K562 (cell line): Measurements from ENCODE around the gene HAPSTR1. TPM values are rescaled to one million over a fixed set of nuclear protein-coding genes. Genes with fewer than 3 reads are reported as not detected.

Experiments
- ATAC-seq: fragments of 200-7000 bp; cut with Tn5 transposase; 3 replicates; pipeline ENCODE4 v1.9.1; 2020; ENCODE audit warnings: moderate library complexity
- BruUV-seq: library from RNA; stranded (reverse); fragments of 400-500 nt; replicated peaks from 2 replicates; lab custom pipeline; 2021; lab: Mats Ljungman, UMichigan
- CTCF ChIA-PET: fragments of 300-600 bp; formaldehyde crosslinking; extraction: SDS; loops from one replicate; lab custom pipeline; 2021; ENCODE audit warnings: low intra/inter-chr PET ratio; lab: Yijun Ruan, JAX
- POLR2A ChIA-PET: fragments of 300-600, 350-650 bp; sonication (Branson Sonifier 250); formaldehyde crosslinking; extraction: SDS; loops from one replicate; lab custom pipeline; 2021; ENCODE audit warnings: antibody characterized with exemption, inconsistent platforms; lab: Yijun Ruan, JAX
- DNase-seq, 4 experiments: peaks; one replicate each; pipeline versions ENCODE4 v3.0.0 to v3.0.0-alpha.2; 2011 to 2018; ENCODE audit warnings: low spot score in 3 of 4, mixed read lengths in 3 of 4; ENCODE audit errors: extremely low read depth in 1 of 4
- FAIRE-seq: peaks from 2 replicates; lab custom pipeline; 2011; peaks lifted over from hg19 to GRCh38; lab: Jason Lieb, UNC
- H2AFZ ChIP-seq: 2 replicates; pipeline ENCODE4 v1.6.0; 2011; ENCODE audit warnings: low read depth, low read length, control low read depth, inconsistent platforms
- H3K27ac ChIP-seq: fragments of 200-600 bp; 3 replicates; pipeline ENCODE4 v1.8.0; 2011; ENCODE audit warnings: low read depth, mild to moderate bottlenecking, control low read depth, inconsistent platforms, low read length, moderate library complexity, mixed read lengths; ENCODE audit errors: extremely low read depth
- H3K27me3 ChIP-seq, 2 experiments: fragments of 300-600 bp in 1 of 2; 2 replicates in 1 of 2; 3 replicates in 1 of 2; pipeline versions ENCODE4 v1.6.0 to v1.8.0; 2011; ENCODE audit warnings: inconsistent platforms in 2 of 2, low read length in 2 of 2, mild to moderate bottlenecking in 1 of 2, mixed read lengths in 1 of 2, moderate library complexity in 1 of 2; ENCODE audit not compliant: control insufficient read depth in 2 of 2, insufficient read depth in 2 of 2
- H3K36me3 ChIP-seq: fragments of 300-600 bp; 3 replicates; pipeline ENCODE4 v1.8.0; 2011; ENCODE audit warnings: mild to moderate bottlenecking, low read length, inconsistent platforms; ENCODE audit not compliant: control insufficient read depth, insufficient read depth
- H3K4me1 ChIP-seq, 2 experiments: fragments of 200-600 bp in 1 of 2; replicated peaks in 1 of 2; 2 replicates in 1 of 2; 3 replicates in 1 of 2; pipeline versions ENCODE4 v1.5.1 to v1.8.0; 2011; ENCODE audit warnings: inconsistent platforms in 2 of 2, low read length in 2 of 2, mild to moderate bottlenecking in 1 of 2, mixed read lengths in 1 of 2, moderate library complexity in 1 of 2; ENCODE audit not compliant: control insufficient read depth in 2 of 2, insufficient read depth in 2 of 2
- H3K4me2 ChIP-seq: 2 replicates; pipeline ENCODE4 v1.6.1; 2011; ENCODE audit warnings: low read length, control low read depth, inconsistent platforms, mixed read lengths; ENCODE audit not compliant: insufficient read depth
- H3K4me3 ChIP-seq: fragments of 200-600 bp; sonication (generic), shearing (Covaris generic); 2 replicates; pipeline ENCODE4 v1.5.1; 2016; ENCODE audit warnings: control low read depth, inconsistent platforms
- H3K79me2 ChIP-seq: fragments of 200-600 bp; 3 replicates; pipeline ENCODE4 v1.8.0; 2011; ENCODE audit warnings: low read length, inconsistent platforms; ENCODE audit not compliant: control insufficient read depth, insufficient read depth
- H3K9ac ChIP-seq, 2 experiments: 2 replicates each; pipeline versions ENCODE4 v1.6.0 to v1.6.1; 2011; ENCODE audit warnings: low read depth in 2 of 2, low read length in 2 of 2, control low read depth in 1 of 2, inconsistent platforms in 1 of 2, mild to moderate bottlenecking in 1 of 2, mixed read lengths in 1 of 2; ENCODE audit not compliant: insufficient read depth in 1 of 2
- H3K9me1 ChIP-seq: one replicate; pipeline ENCODE4 v1.6.0; 2011; ENCODE audit warnings: inconsistent platforms, mild to moderate bottlenecking, low read length, moderate library complexity; ENCODE audit not compliant: control insufficient read depth, insufficient read depth
- H3K9me3 ChIP-seq: replicated peaks from 2 replicates; pipeline ENCODE4 v1.5.1; 2011; ENCODE audit warnings: low read depth, low read length, inconsistent platforms; ENCODE audit not compliant: control insufficient read depth, insufficient read depth
- H4K20me1 ChIP-seq: replicated peaks from 2 replicates; pipeline ENCODE4 v1.6.1; 2011; ENCODE audit warnings: low read length, inconsistent platforms, mixed read lengths; ENCODE audit not compliant: control insufficient read depth, insufficient read depth
- BCOR ChIP-seq: fragments of 450-650 bp; IDR thresholded peaks from 2 replicates; pipeline ENCODE4 v1.6.1; 2016
- COPS2 ChIP-seq: fragments of 450-650 bp; conservative IDR thresholded peaks from 2 replicates; pipeline ENCODE4 v1.6.1; 2016; ENCODE audit warnings: mild to moderate bottlenecking, moderate library complexity
- MCM2 ChIP-seq: fragments of 450-650 bp; IDR thresholded peaks from 2 replicates; pipeline ENCODE4 v1.6.1; 2017; ENCODE audit warnings: low read depth, mild to moderate bottlenecking
- MYBL2 ChIP-seq, 2 experiments: fragments of 450-650 bp in 1 of 2; sonication (generic) in 1 of 2; formaldehyde crosslinking in 1 of 2; IDR thresholded peaks; 2 replicates each; pipeline versions ENCODE4 v1.6.1 to v1.8.1; 2017 to 2022; ENCODE audit warnings: borderline replicate concordance in 1 of 2, inconsistent platforms in 1 of 2, low read depth in 1 of 2, mild to moderate bottlenecking in 1 of 2, missing genetic modification reagents in 1 of 2, moderate library complexity in 1 of 2
- NR2F6 ChIP-seq: fragments of 450-650 bp; formaldehyde crosslinking; IDR thresholded peaks from 2 replicates; pipeline ENCODE4 v1.4.0; 2020; ENCODE audit warnings: mild to moderate bottlenecking
- PRMT5 ChIP-seq: sonication (generic); formaldehyde crosslinking; IDR thresholded peaks from 2 replicates; pipeline ENCODE4 v1.5.0; 2020; ENCODE audit warnings: missing genetic modification reagents
- RUNX1 ChIP-seq: sonication (generic); IDR thresholded peaks from 2 replicates; pipeline ENCODE4 v1.6.1; 2016; ENCODE audit warnings: antibody characterized with exemption, low read depth
- SMAD4 ChIP-seq: fragments of 250-450 bp; sonication (Bioruptor Pico); conservative IDR thresholded peaks from 2 replicates; pipeline ENCODE4 v1.8.0; 2021; ENCODE audit warnings: inconsistent platforms, mild to moderate bottlenecking, moderate library complexity
- TFAM ChIP-seq: fragments of 250-450 bp; sonication (Bioruptor Pico); conservative IDR thresholded peaks from 2 replicates; pipeline ENCODE4 v1.5.0; 2021; ENCODE audit warnings: mild to moderate bottlenecking, moderate library complexity
- TSC22D4 ChIP-seq: fragments of 450-650 bp; IDR thresholded peaks from 2 replicates; pipeline ENCODE4 v1.6.1; 2016; ENCODE audit warnings: missing genetic modification characterization, missing biosample characterization, control low read depth
- ZFP36 ChIP-seq: fragments of 150-350 bp; IDR thresholded peaks from 2 replicates; pipeline ENCODE4 v1.6.1; 2018; ENCODE audit warnings: low read length, low read depth; ENCODE audit not compliant: partially characterized antibody
- ZNF23 ChIP-seq: fragments of 250-450 bp; sonication (Bioruptor Pico); IDR thresholded peaks from 2 replicates; pipeline ENCODE4 v1.4.0; 2020; ENCODE audit warnings: mild to moderate bottlenecking
- ZNF830 ChIP-seq: fragments of 250-450 bp; sonication (Bioruptor Pico); IDR thresholded peaks from 2 replicates; pipeline ENCODE4 v1.5.0; 2021; ENCODE audit warnings: mild to moderate bottlenecking
- WGBS: fragments of 100-300 bp; shearing (Covaris generic); methylation state at CpG from one replicate; pipeline ENCODE4 v1.1.6; 2016; ENCODE audit warnings: low coverage, mixed read lengths; ENCODE audit not compliant: insufficient coverage; ENCODE audit errors: missing lambda C conversion rate; 5-methylcytosine and 5-hydroxymethylcytosine counted together
- in situ Hi-C: fragments of 300-500 bp; cut with MboI; formaldehyde crosslinking; loops from 4 replicates; pipeline ENCODE4 v1.15.0; 2018; ENCODE audit warnings: inconsistent platforms, mixed read lengths
- intact Hi-C: fragments of 100-400 bp; cut with micrococcal nuclease; formaldehyde crosslinking; loops from 2 replicates; pipeline ENCODE4 v1.14.2; 2022
- polyA plus RNA-seq, 8 experiments: library from polyadenylated mRNA; depleted of rRNA in 4 of 8; stranded (reverse) in 5 of 8; unstranded in 3 of 8; fragments of >200 nt; fragmentation: Nextera tagmentation in 2 of 8; fragmentation: Illumina TruSeq in 1 of 8; extraction: Ambion mirVana in 2 of 8; extraction: Trizol in 1 of 8; gene quantifications; 2 replicates each; pipeline versions ENCODE4 v1.2.1 to v1.2.3, GENCODE V29; 2011 to 2014; ENCODE audit warnings: inconsistent platforms in 1 of 8, missing spikeins in 1 of 8
- total RNA-seq, 7 experiments: library from RNA; depleted of rRNA in 6 of 7; stranded (reverse); fragments of >200 nt in 6 of 7; fragmentation: Illumina TruSeq in 2 of 7; extraction: Trizol in 2 of 7; gene quantifications; 2 replicates each; pipeline versions ENCODE4 v1.2.1 to v1.2.3, GENCODE V29; 2011 to 2021; ENCODE audit warnings: low replicate concordance in 1 of 7
- TF ChIP-seq, protein P1 (sequence below): fragments of 250-450 bp; sonication (Bioruptor Pico); IDR thresholded peaks from 2 replicates; pipeline ENCODE4 v1.4.0; 2020
- TF ChIP-seq, protein P2 (sequence below): fragments of 450-650 bp; conservative IDR thresholded peaks from 2 replicates; pipeline ENCODE4 v1.6.1; 2016; ENCODE audit warnings: missing genetic modification characterization, low read depth, mild to moderate bottlenecking, missing compliant biosample characterization, moderate library complexity

HAPSTR1 gene
- total and polyA plus RNA-seq, 9 of the 15 experiments (the other 6 are each of a cell fraction or from before 2014, with no cell fraction given) = 10.8 to 67.9 (median 36.5) TPM

DNA sequence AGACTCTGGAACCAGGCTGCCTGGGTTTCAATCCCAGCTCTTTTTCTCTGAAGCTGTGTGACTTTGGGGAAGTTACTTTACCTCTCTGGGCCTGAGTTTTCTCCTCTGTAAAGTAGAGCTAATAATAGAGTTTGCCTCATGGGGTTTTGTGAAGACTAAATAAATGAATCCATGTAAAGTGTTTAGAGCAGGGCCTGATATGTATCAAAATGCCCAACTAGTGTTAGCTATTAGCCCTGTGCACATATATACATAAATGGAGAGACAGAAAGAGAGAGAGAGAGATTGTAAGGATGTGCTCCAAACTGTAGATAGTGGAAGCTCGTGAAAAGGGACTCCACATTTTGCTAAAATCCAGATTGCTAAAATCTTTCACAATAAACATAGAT, 44.8 kb upstream of the HAPSTR1 start (continued):
- no peak for TF ChIP-seq ZNF830 (CRISPR knock-in tag)
- no peak for TF ChIP-seq RUNX1
- peak; percentile 74 for TF ChIP-seq BCOR
- no peak for TF ChIP-seq SMAD4 (CRISPR knock-in tag)
- TF ChIP-seq ZFP36 = peak; percentile 47
- TF ChIP-seq, all 486 proteins: peak for 9

DNA sequence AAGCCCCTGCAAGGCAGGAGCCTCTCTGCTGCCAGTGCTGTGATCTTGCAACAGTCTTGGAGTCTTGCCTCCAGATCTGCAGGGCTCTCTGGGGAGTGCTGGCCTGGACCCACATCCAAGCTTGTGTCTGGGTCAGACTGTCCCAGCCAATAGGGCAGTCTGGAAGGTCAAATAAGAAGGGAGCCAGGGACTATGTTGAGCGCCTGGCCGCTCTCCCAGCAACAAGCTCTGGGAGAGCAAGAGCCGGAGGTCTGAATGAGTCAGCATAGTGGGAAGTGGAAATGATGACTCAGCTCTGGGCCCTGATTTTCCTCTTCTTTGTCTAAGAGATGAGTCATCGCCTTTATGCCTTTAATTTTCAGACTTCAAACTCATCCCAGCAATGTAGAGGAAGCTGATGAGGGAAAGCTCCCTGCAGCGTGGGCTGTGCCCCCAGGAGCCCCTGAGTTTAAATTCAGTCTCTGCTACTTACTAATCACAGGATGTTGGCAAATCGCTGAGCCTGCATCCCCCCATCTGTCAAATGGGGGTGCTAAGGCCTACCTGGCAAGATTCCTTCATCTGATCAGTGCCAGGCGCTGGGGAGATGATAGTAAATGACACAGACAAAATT, 43.6 kb upstream of the HAPSTR1 start:
- H3K79me2 ChIP-seq = no peaks in the 10 kb centered on the region
- ChIA-PET CTCF (no interaction called here), POLR2A (interaction anchor here (0.7 to 1.6 kb wide), 8 partner anchors 14 to 77 kb away, joined by 3 to 10 read pairs (median 4); partner anchors contain the start of gene HAPSTR1)
- peak overlapping the region; percentile 49; the same call in 1 of the 2 replicates for H3K4me2 ChIP-seq
- H3K4me1 ChIP-seq = peaks cover 17 to 23% of the 10 kb centered on the region in 2 experiments; a peak in 3 of 5 replicates
- FAIRE-seq (peak; percentile 98), DNase-seq (peak; percentile 73 to 95 (median 82)), ATAC-seq (peak; percentile 92)
- H3K4me3 ChIP-seq = no peak overlapping the region
- no TSS peak for BruUV-seq
- intact Hi-C loops (no loop called here), in situ Hi-C loops (no loop called here)
- no peaks in the 10 kb centered on the region for H3K36me3 ChIP-seq
- H4K20me1 ChIP-seq = no peaks in the 10 kb centered on the region
- H3K9me3 ChIP-seq = peaks cover 5% of the 10 kb centered on the region; the same call in 1 of the 2 replicates
- H3K9ac ChIP-seq = peak overlapping the region; percentile 33 to 82; a peak in 2 of 4 replicates
- H2AFZ ChIP-seq = peak overlapping the region; percentile 46; the same call in 1 of the 2 replicates
- 6% methylated on average over 7 of the region's 7 CpGs for WGBS
- H3K27me3 ChIP-seq = no peaks in the 10 kb centered on the region
- H3K27ac ChIP-seq = peak overlapping the region; percentile 68; the same call in 2 of the 3 replicates
- no peaks in the 10 kb centered on the region for H3K9me1 ChIP-seq
- TF ChIP-seq PRMT5 (CRISPR knock-in tag) (no peak), ZNF23 (CRISPR knock-in tag) (no peak), NR2F6 (no peak), MCM2 (no peak), MYBL2 (IDR thresholded peaks at IDR 0.05; ENCODE audit: low read depth) (no peak), MYBL2 (CRISPR knock-in tag; IDR thresholded peaks at IDR 0.05; ENCODE audit: borderline replicate concordance) (no peak), TSC22D4 (tag) (no peak), TFAM (CRISPR knock-in tag) (no peak), COPS2 (no peak), ZFP36 (no peak)
- TF ChIP-seq, protein P1, sequence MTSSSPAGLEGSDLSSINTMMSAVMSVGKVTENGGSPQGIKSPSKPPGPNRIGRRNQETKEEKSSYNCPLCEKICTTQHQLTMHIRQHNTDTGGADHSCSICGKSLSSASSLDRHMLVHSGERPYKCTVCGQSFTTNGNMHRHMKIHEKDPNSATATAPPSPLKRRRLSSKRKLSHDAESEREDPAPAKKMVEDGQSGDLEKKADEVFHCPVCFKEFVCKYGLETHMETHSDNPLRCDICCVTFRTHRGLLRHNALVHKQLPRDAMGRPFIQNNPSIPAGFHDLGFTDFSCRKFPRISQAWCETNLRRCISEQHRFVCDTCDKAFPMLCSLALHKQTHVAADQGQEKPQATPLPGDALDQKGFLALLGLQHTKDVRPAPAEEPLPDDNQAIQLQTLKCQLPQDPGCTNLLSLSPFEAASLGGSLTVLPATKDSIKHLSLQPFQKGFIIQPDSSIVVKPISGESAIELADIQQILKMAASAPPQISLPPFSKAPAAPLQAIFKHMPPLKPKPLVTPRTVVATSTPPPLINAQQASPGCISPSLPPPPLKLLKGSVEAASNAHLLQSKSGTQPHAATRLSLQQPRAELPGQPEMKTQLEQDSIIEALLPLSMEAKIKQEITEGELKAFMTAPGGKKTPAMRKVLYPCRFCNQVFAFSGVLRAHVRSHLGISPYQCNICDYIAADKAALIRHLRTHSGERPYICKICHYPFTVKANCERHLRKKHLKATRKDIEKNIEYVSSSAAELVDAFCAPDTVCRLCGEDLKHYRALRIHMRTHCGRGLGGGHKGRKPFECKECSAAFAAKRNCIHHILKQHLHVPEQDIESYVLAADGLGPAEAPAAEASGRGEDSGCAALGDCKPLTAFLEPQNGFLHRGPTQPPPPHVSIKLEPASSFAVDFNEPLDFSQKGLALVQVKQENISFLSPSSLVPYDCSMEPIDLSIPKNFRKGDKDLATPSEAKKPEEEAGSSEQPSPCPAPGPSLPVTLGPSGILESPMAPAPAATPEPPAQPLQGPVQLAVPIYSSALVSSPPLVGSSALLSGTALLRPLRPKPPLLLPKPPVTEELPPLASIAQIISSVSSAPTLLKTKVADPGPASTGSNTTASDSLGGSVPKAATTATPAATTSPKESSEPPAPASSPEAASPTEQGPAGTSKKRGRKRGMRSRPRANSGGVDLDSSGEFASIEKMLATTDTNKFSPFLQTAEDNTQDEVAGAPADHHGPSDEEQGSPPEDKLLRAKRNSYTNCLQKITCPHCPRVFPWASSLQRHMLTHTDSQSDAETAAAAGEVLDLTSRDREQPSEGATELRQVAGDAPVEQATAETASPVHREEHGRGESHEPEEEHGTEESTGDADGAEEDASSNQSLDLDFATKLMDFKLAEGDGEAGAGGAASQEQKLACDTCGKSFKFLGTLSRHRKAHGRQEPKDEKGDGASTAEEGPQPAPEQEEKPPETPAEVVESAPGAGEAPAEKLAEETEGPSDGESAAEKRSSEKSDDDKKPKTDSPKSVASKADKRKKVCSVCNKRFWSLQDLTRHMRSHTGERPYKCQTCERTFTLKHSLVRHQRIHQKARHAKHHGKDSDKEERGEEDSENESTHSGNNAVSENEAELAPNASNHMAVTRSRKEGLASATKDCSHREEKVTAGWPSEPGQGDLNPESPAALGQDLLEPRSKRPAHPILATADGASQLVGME (CRISPR knock-in tag) = no peak
- TF ChIP-seq, protein P2, sequence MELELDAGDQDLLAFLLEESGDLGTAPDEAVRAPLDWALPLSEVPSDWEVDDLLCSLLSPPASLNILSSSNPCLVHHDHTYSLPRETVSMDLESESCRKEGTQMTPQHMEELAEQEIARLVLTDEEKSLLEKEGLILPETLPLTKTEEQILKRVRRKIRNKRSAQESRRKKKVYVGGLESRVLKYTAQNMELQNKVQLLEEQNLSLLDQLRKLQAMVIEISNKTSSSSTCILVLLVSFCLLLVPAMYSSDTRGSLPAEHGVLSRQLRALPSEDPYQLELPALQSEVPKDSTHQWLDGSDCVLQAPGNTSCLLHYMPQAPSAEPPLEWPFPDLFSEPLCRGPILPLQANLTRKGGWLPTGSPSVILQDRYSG (tag) = no peak
